Stimulated activated CD8-positive, alpha-beta memory T cell treated with anti-CD3 and anti-CD28 coated beads, Interleukin-4, amount 100 ng/mL, for 4 hours (primary cell): ENCODE measurements around the gene NUP133.

Source experiments
- DNase-seq, 2 donors: peaks; one replicate each; pipeline ENCODE4 v3.0.0-alpha.2; 2020; ENCODE audit warnings: low read depth in 2 of 2, low spot score in 1 of 2

Gene NUP133

DNA sequence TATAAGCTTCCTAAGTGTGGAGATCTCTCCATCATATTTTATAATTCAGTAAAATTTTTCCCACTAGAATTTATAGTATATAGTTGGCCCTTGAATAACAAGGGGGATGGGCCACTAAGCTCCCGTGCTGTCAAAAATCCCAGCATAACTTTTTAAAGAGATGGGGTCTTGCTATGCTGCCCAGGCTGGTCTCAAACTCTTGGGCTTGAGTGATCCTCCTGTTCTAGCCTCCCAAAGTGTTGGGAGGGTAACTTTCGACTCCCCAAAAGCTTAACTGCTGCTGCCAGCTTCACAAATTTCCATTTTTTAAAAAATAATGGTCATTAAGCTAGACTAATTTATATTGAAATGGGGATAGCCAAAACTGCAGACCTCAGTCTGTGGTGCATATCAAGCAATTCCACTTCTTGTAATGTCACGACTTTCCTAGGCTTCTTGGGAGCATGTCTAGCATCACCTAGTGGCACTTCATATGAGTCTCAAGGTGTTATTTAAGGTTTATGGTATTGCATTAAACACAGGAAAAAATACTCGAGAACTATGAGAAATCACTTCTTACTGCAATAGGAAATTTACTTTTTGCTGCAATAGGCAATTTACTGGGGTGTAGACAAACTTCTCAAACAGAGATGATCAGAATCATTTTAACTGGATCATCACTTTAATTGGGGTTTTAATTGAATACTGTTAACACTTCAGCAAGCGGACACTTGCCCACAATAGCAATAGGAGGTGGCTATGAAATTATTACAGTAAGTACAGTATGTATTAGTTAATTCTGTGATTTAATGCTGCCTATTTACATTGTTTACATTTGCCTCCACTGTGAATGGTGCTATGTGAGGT lies 55.0 kb downstream of the NUP133 start:
- no peak for DNase-seq

DNA sequence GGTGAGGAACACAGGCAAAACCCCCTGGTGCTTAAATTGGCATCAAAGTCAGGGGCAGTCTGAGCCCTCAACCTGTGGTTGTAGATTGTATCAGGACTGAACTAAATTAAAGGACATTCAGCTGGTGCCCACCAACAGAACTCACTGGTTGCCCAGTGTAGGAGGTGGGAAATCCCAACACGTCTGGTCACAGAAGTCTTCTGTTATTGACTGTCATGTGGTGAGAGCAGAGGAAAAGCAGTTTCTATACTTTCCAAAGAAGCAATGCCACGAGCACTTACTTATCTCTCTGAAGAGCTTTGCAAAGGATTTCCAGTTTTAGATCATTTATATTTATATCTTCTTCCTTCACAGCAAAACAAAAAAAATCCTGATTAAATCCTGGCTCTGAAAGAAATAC lies 59.3 kb downstream of the NUP133 start:
- DNase-seq: no peak

DNA sequence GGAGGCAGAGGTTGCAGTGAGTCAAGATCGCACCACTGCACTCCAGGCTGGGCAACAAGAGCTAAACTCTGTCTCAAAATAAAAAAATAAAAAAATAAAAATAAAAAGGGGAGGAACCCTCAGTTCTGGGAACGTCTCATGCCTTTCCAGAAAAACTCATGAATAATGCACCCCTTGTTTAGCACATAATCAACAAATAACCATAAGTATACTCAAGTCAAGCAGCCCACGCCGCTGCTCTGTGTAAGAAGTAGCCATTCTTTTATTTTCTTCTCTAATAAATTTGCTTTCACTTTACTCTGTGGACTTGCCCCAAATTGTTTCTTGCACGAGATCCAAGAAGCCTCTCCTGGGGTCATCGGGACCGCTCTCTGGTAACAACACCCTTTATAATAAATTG lies 59.8 kb downstream of the NUP133 start:
- DNase-seq: no peak

DNA sequence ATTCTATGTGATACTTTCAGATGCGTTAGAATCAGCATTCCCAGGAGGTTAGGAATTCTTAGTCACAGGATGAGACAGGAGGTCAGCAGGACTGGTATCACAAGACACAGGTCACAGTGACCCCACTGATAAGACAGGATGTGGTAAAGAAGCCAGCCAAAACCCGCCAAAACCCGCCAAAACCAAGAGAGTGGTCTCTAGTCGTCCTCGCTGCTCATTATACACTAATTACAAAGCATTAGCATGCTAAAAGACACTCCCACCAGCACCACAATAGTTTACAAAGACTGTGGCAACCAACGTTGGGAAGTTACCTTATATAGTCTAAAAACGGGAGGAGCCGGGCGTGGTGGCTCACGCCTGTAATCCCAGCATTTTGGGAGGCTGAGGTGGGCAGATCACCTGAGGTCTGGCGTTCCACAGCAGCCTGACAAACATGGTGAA lies 60.3 kb downstream of the NUP133 start:
- DNase-seq: no peak

DNA sequence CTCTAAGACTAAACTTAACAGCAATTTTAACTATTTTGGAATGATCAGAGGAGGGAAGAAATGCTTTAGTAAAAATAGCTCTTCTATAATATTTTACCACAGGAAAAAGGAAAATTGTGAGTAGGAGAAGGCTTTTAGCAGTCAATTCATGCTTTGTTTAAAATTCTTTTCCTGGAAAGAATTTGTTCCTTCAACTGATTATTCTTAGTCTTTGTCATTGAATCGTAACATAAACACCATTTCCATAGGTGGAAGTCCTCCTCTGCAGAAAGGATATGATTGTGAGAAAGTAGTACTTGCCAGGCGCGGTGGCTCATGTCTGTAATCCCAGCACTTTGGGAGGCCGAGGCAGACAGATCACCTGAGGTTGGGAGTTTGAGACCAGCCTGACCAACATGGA lies 62.3 kb downstream of the NUP133 start:
- no peak for DNase-seq

DNA sequence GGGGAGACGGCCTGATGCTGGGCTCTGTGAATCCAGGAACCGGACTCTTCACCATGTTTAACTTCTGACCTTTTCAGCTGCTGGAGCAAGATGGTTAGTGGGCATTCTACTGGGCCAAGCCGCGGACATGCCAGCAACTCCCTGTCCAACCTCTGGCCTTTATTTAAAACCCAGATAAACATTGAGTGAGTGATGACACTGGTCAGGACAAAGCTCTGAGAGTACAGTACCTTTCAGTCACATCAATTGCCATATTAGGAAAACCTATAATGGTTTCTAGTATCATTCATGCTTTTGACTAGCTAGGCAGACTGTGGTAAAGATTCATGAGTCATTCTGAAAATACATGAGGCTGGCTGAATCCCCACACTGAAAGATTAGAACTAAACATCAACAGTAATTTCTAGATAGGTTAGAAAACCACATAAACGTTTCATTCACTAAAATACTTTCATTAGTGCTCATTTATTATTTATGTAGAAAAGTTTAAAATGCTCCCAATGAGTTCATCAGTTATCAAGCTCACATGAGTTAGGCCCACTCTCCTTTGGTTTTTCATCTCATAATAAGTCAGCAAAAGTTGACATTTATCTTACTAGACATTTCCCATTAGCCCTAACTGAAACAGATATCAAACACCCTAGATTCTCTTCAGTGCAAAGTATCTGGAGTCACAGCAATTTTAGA lies 67.1 kb downstream of the NUP133 start:
- no peak for DNase-seq

DNA sequence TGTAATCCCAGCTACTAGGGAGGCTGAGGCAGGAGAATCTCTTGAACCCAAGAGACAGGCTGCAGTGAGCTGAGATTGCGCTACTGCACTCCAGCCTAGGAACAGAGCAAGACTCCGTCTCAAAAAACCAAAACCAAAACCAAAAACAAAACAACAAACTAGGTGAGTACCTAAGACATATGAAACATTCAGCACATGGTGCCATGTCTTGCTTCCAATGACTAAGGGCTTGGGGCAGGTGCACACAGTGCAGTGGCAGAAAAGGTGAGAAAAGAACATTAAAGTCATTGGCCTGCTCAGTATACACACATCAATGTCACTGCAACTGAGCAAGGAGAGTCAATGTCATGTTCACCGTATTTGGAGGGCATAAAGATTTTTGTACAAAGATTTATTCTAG lies 70.1 kb downstream of the NUP133 start:
- no peak for DNase-seq

DNA sequence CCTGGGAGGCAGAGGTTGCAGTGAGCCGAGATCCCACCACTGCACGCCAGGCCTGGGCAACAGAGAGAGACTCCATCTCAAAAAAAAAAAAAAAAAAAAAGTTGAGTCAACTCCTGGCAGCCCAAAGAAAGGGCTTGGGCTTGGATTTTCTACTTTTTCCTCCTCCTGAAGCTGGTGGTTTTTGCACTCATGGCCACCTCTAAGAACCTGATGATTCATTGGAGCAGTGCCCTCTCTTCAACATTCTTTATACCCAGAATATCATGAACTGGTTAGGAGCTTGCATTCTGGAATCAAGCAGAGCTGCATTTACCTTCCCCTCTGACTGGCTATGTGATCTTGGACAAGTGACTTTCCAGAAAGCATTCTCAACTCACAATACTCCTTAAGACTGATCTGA lies 70.7 kb downstream of the NUP133 start:
- DNase-seq: no peak

DNA sequence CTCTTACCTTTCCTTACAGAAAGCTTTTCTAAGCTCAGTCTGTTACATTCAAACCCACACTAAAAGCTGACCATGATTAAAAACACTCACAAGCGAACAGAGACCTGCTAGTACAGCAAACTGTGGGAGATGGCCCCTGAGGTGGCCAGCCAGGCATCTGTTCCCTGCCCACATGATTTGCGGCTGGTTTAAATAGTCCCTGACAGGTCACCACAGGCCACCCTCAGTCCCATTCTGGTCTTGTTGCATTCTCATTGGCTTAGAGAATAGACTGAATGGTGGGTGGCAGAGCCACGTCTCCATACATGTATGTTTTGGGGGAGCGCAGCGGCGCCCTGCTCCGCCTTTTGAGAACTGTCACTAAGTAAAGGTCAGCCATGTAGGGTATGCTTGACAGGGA lies 71.9 kb downstream of the NUP133 start:
- DNase-seq: no peak

DNA sequence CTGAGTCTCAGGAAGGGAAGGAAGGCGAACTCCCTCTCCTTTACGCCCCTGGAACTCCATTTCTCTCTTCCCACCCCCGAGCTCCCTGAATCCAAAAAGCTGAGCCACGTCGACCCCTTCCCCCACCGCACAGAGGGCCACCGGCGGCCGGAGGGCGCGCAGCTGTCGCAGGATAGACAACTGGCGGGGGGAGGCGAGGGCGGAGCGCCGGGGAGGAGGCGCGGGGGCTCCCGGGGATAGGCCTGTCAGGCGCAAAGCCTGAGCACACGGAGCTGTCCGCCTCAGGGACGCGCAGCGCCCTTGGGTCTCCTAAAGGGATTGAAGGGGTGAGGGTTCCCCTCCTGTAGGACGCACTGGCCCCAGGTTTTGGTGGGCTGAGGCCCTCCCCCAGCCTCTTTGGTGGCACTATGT lies 73.5 kb downstream of the NUP133 start:
- no peak for DNase-seq

DNA sequence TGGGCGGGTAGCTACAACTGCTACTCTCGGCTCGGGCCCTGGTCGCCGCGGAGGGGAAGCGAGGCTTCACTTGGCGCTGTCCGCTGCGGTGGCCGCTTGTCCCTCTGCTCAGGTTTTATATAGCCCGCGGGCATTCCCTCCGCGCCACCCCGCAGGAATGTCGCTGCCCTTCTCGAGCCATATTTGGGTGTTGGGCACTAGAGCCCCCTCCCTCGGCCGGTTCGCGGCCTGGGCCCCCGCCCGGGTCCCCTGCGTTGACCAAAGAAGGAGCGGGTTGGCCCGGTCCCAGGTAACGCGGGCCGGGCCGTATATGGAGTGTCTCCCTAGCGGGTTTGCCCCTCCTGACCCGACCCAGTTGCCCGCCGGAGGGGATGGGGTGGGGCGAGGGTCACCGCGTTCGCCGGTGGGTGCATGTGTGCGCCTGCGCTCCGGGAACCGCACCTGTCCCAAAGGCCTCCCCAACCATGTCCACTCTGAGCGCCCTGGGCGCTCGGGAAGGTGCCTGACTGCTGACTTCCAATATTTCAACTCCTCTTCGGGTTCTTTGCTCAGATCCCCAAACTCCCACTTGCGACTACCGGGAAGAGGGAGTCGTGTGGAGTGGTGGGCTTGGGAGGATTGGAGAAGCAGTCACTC lies 74.0 kb downstream of the NUP133 start, which contains the start of gene ACTA1:
ACTA1 (minus strand) TSS at position 90 of the 636 bp plus-strand sequence. CDS start 979 bp downstream, outside the sequence.
- DNase-seq: no peak

DNA sequence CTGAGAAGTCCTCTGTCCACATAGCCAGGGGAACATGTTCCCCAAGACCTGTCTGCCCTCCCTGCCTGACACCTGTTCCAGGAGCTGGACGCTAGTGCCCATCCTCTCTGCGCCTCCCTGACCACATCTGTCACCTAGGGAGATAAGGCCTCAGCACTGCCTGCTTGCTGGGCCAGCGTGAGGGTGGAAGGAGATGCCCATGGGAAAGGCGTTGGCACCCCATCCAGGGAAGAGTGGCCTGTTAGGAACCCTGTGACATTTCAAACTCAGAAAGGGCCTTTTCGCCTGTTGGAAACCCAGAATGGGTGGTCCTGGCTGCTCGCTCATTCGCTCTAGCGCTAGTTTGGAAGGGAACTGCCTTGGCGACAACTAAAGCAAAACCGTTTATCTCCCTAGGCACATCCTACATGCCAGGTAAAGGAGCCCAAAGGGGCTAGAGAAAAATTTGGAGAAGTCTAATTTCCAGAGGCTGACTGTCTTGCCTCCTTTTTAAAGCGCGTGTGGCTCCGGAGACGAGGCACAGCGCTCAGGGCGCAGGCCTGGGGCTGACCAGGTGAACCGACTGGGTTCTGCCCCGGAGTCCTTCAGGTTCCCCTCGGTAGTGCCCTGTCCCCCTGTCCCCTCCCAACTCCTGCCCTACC lies 74.7 kb downstream of the NUP133 start:
- DNase-seq: no peak

DNA sequence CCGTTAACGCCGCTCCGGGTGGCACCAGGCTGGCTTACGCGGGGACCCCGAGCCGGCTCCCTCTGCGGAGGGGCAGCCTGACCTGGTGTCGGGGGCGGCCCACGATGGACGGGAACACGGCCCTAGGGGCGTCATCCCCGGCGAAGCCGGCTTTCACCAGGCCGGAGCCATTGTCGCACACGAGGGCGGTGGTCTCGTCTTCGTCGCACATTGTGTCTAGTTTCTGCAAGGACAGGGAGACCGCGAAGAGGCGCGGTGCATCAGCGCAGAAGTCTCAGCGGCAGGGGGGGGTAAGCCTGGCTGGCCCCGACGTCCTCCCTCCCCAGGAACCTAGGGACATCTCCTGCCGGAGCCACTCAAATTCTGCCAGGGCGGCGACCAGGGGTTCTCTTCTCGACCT lies 75.2 kb downstream of the NUP133 start:
- no peak for DNase-seq

DNA sequence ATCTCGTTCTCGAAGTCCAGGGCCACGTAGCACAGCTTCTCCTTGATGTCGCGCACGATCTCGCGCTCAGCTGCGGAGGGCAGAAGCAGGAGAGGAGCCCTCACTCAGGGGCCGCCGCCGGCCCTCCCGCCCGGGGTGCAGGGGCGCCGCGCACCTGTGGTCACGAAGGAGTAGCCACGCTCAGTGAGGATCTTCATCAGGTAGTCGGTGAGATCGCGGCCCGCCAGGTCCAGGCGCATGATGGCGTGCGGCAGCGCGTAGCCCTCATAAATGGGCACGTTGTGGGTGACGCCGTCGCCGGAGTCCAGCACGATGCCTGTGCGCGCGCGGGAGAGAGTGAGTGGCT lies 76.1 kb downstream of the NUP133 start:
- DNase-seq: no peak

DNA sequence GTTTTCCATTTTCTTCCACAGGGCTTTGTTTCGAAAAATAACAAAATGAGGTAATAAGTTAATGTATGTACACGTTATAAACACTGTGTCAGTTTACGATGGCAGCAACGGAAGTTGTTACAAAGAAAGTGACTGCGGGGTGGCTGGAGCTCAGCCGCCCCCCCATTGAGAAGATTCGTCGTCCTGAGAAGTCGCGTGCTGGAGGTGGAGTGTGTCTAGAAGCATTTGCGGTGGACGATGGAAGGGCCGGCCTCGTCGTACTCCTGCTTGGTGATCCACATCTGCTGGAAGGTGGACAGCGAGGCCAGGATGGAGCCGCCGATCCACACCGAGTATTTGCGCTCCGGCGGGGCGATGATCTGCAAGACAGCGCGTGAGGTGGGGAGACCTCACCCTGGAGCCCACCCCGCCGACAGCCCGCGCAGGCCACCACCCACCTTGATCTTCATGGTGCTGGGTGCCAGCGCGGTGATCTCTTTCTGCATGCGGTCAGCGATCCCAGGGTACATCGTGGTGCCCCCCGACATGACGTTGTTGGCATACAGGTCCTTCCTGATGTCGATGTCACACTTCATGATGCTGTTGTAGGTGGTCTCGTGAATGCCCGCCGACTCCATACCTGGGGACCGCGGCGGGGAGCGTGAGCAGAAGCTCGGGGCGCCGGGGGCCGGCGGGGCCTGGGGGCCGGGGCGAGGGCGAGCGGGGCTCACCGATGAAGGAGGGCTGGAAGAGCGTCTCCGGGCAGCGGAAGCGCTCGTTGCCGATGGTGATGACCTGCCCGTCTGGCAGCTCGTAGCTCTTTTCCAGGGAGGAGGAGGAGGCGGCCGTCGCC lies 76.6 kb downstream of the NUP133 start:
- no peak for DNase-seq

DNA sequence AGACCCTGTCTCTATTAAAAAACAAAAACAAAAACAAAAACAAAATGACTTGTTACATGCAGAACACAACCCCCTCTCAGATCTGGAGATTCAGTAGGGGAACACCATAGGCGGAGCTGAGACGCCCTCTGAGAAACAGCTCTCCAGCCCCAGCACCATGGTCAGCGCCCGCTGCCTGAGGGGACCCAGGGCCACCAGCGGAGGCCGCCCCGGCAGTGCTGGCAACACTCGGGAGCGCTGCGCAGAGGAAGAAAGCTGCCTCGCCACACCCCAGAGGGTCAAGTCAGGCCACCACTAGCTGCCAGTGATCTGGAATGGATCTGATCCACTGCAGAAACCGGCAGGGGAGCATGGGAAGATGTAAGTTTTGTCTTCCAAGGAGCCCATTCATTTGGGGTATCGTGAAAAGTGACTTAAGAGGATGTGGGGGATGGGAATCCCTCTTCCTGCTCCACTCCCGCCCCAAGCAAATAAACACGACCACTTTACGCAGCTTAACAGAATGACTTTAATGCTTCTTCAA lies 77.3 kb downstream of the NUP133 start:
- no peak for DNase-seq

DNA sequence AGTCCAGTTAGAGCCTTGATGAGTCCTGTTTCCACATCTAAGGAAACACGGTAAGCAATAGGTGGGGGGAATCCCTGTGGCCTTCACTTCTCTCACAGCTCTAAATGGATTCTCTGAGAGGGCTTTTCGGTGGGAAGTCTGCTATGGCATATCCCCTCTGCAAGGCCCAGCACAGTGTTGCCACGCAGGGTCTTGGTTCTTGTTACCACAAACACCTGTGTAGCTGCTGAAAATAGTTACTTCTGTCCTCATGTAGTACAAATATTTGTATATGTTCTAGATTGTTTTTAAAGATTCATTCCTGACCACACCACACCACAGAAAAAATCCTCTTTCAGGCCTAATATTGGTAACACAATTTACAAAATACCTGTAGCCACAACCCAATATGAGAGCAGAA lies 79.9 kb downstream of the NUP133 start:
- no peak for DNase-seq

DNA sequence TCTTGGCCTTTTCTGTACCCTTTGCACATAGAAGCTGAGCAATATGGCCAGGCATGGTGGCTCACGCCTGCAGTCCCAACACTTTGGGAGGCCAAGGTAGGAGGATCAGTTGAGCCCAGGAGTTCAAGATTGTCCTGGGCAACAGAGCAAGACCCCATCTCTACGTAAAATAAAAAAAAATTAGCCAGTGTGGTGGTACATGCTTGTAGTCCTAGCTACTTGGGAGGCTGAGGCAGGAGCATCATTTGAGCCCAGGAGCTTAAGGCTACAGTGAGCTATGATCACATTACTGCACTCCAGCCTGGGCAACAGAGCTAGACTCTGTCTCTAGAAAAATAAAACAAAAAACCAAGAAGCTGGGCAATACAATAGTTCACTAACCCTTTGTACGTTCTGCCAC lies 80.6 kb downstream of the NUP133 start:
- DNase-seq: no peak

DNA sequence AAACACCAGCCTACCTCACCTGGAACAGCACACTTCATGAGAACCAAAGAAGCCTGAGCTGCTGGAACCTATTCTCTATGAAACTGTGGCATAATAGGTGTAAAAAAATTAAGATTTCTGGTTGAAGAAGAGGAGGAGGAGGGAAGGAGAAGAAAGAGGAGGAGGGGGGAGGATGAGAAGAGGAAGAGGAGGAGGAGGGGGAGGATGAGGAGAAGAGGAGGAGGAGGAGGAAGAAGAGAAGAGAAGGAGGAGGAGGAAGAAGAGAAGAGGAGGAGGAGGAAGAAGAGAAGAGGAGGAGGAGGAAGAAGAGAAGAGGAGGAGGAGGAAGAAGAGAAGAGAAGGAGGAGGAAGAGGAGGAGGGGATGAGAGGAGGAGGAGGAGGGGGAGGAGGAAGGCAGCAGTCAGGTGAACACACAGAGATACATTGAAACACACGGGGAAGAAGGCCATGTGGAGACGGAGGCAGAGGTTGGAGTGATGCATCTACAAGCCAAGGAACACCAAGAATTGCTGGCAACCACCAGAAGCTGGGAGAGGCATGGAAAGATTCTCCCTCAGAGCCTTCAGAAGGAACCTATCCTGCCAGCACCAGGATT lies 82.5 kb downstream of the NUP133 start:
- no peak for DNase-seq

DNA sequence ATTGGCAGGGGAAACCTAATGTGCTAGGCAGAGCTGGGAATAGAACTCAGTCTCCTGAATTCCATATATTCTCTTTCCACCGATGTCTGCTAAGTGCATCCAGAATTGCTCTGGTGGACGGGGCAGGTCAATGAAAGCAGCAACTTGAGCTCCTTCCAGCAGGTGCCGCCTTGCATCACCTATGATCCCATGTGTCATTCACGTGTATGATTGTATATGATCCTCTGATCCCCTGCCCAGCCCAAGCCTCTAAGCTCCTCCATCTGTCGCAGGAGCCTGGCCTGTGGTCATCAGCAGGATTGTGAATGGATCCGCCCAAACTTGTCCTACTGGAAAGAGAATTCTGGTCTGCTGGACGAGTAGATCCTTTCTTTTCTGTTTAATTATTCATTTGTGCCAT lies 87.4 kb downstream of the NUP133 start:
- DNase-seq: no peak
